Gastrocnemius medialis (tissue), 4 donors: ENCODE results near the gene SPACA7. TPM values are rescaled to one million over a fixed set of nuclear protein-coding genes. Genes with fewer than 3 reads are reported as not detected.

ENCODE experiments used
- ATAC-seq, 2 donors: fragments of 150-250 bp; one replicate each; pipeline ENCODE4 v1.9.1; 2016
- DNase-seq, 2 donors: peaks; one replicate each; pipeline ENCODE4 v3.0.0-alpha.2; 2019
- H3K27ac ChIP-seq, 4 donors: fragments of 200-600 bp; sonication (generic); 1 replicate in 1 of 4; 2 replicates in 3 of 4; pipeline ENCODE4 v1.5.1; 2016 to 2018; ENCODE audit warnings: mild to moderate bottlenecking in 2 of 4, moderate library complexity in 1 of 4
- H3K27me3 ChIP-seq, 3 donors: fragments of 200-600 bp; sonication (generic) in 2 of 3; 1 replicate in 1 of 3; 2 replicates in 2 of 3; pipeline versions ENCODE4 v1.5.1 to v1.6.0; 2016 to 2019; ENCODE audit warnings: mild to moderate bottlenecking in 1 of 3, moderate library complexity in 1 of 3
- H3K36me3 ChIP-seq, 2 donors: fragments of 200-600 bp; sonication (generic) in 1 of 2; one replicate each; pipeline ENCODE4 v1.5.1; 2017 to 2018
- H3K4me1 ChIP-seq, 2 donors: fragments of 200-600 bp; sonication (generic) in 1 of 2; one replicate each; pipeline ENCODE4 v1.5.1; 2016 to 2017; ENCODE audit warnings: mild to moderate bottlenecking in 2 of 2
- H3K4me3 ChIP-seq, 4 donors: fragments of 200-600 bp; sonication (generic) in 3 of 4; 1 replicate in 1 of 4; 2 replicates in 3 of 4; pipeline ENCODE4 v1.5.1; 2016 to 2019; ENCODE audit warnings: mild to moderate bottlenecking in 2 of 4
- H3K9me3 ChIP-seq, 3 donors: fragments of 200-600 bp; sonication (generic) in 2 of 3; 1 replicate in 1 of 3; 2 replicates in 2 of 3; pipeline ENCODE4 v1.5.1; 2016 to 2019
- POLR2A ChIP-seq, 2 donors: fragments of 450-650 bp; IDR thresholded peaks; one replicate each; pipeline ENCODE4 v1.6.1; 2017; ENCODE audit warnings: antibody characterized with exemption in 2 of 2, mild to moderate bottlenecking in 2 of 2, moderate library complexity in 2 of 2
- in situ Hi-C, 4 donors: fragments of 200-750 bp; cut with MboI; loops; one replicate each; pipeline versions ENCODE4 v1.15.0 to v1.8.0; 2017; ENCODE audit warnings: low sequenced_read_pairs in 4 of 4
- intact Hi-C: fragments of 100-400 bp; cut with DNase I; formaldehyde crosslinking; loops from one replicate; pipeline ENCODE4 v1.15.1; 2023; ENCODE audit warnings: low total_unique reads
- total RNA-seq, 4 donors: library from RNA; depleted of rRNA; stranded (reverse); fragments of >200 nt; gene quantifications; one replicate each; pipeline versions ENCODE4 v1.1.0 to v1.2.3, GENCODE V29; 2016
- TF ChIP-seq, protein P1 (sequence below), 5 experiments: fragments of 450-650 bp in 3 of 5; fragments of 200-600 bp in 2 of 5; sonication (generic) in 2 of 5; IDR thresholded peaks in 4 of 5; conservative IDR thresholded peaks in 1 of 5; 1 replicate in 4 of 5; 2 replicates in 1 of 5; pipeline ENCODE4 v1.5.1; 2016 to 2019; ENCODE audit warnings: antibody characterized with exemption in 5 of 5, mild to moderate bottlenecking in 3 of 5, moderate library complexity in 3 of 5

Gene SPACA7
- total RNA-seq, 4 donors from 2014 or later, result not detected

DNA sequence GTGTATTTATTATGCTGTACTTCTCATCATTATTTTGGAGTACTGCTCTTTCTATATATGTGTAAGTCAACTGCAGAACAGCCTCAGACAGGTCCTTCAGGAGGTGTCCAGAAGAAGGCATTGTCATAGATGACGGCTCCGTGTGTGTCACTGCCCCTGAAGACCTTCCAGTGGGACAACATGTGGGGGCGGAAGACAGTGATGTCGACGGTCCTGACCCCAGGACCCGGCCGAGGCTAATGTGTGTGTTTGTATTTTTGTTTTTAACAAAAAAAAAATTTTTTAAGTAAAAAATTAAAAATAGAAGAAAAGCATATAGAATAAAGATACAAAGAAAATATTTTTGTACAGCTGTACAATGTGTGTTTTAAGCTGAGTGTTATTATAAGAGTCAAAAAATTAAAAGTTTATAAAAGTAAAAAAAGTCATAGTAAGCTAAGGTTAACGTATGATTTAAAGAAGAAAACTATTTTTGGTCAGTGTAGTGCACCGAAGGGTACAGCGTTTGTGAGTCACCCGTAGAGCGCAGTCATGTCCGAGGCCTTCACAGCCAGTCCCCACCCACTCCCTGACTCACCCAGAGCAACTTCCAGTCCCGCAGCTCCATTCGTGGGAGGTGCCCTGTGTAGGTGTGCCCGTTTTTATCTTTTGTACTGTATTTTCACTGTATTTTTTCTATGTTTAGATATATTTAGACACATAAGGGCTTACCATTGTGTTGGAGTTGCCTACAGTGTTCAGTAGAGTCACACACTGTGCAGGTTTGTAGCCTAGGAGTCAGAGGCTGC lies 42.2 kb upstream of the SPACA7 start:
- in situ Hi-C loops (no loop called here), intact Hi-C loops (no loop called here)
- Histone ChIP-seq H3K27ac (no peak overlapping the region), H3K9me3 (no peaks in the 10 kb centered on the region), H3K4me1 (no peaks in the 10 kb centered on the region), H3K36me3 (no peaks in the 10 kb centered on the region), H3K27me3 (peaks cover 15 to 27% (median 16%) of the 10 kb centered on the region in 3 donors), H3K4me3 (no peak overlapping the region)
- no peak for DNase-seq
- TF ChIP-seq POLR2A (IDR thresholded peaks at IDR 0.05), result no peak
- TF ChIP-seq, protein P1, sequence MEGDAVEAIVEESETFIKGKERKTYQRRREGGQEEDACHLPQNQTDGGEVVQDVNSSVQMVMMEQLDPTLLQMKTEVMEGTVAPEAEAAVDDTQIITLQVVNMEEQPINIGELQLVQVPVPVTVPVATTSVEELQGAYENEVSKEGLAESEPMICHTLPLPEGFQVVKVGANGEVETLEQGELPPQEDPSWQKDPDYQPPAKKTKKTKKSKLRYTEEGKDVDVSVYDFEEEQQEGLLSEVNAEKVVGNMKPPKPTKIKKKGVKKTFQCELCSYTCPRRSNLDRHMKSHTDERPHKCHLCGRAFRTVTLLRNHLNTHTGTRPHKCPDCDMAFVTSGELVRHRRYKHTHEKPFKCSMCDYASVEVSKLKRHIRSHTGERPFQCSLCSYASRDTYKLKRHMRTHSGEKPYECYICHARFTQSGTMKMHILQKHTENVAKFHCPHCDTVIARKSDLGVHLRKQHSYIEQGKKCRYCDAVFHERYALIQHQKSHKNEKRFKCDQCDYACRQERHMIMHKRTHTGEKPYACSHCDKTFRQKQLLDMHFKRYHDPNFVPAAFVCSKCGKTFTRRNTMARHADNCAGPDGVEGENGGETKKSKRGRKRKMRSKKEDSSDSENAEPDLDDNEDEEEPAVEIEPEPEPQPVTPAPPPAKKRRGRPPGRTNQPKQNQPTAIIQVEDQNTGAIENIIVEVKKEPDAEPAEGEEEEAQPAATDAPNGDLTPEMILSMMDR (IDR thresholded peaks at IDR 0.05 in 4 of 5, conservative IDR thresholded peaks at IDR 0.05 in 1 of 5), result no peak
- ATAC-seq, result no peak

DNA sequence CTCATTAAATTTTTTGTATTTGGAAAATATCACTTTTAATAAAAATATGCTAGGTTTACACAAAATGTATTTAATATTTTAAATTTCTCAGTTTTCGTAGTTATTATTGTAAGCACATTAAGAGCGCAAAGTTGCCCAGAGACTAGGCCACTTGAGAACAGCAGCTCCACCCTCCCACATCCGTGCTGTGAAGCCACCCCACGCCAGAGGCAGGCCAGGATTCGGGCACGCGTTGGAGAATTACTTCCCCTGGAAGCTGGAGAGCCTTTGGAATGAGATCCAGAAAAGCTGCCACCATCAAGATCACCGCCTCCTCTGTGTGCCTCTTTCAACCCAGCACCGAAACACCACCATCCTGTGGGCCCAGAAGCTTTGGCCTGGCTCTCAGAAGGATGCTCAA lies 41.0 kb upstream of the SPACA7 start:
- Histone ChIP-seq H3K36me3 (no peaks in the 10 kb centered on the region), H3K27ac (no peak overlapping the region), H3K27me3 (peaks cover 15 to 27% (median 16%) of the 10 kb centered on the region in 3 donors), H3K9me3 (no peaks in the 10 kb centered on the region), H3K4me3 (no peak overlapping the region), H3K4me1 (no peaks in the 10 kb centered on the region)
- ATAC-seq (no peak), DNase-seq (no peak)
- in situ Hi-C loops, result no loop called here
- TF ChIP-seq, protein P1 (IDR thresholded peaks at IDR 0.05 in 4 of 5, conservative IDR thresholded peaks at IDR 0.05 in 1 of 5), result no peak
- TF ChIP-seq POLR2A (IDR thresholded peaks at IDR 0.05), result no peak
- intact Hi-C loops, result no loop called here

DNA sequence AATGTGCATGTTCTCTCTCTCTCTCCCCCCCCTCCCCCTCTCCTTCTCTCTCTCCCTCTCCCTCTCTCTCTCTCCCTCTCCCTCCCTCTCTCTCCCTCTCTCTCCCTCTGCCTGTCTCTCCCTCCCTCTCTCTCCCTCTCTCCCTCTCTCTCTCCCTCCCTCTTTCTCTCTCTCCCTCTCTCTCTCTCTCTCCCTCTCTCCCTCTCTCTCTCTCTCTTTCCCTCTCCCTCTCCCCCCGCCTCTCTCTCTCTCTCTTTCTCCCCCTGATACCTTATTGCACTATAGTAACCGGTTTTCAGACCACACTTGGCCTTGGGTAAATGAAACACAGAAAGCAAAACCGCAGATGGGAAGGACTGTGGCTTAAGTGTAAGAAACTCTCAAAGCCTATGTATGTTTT lies 34.7 kb upstream of the SPACA7 start:
- no peak for ATAC-seq
- in situ Hi-C loops, result no loop called here
- H3K4me1 ChIP-seq, result no peaks in the 10 kb centered on the region
- H3K4me3 ChIP-seq, result no peak overlapping the region
- no peaks in the 10 kb centered on the region for H3K36me3 ChIP-seq
- peaks cover 16 to 22% (median 16%) of the 10 kb centered on the region in 3 donors for H3K27me3 ChIP-seq
- no peak overlapping the region for H3K27ac ChIP-seq
- no peak for DNase-seq
- no peak for TF ChIP-seq POLR2A (IDR thresholded peaks at IDR 0.05)
- intact Hi-C loops, result loop anchor here (10.0 kb wide), 1 partner anchor 787 kb away; no protein-coding TSS in a partner anchor
- H3K9me3 ChIP-seq, result no peaks in the 10 kb centered on the region

DNA sequence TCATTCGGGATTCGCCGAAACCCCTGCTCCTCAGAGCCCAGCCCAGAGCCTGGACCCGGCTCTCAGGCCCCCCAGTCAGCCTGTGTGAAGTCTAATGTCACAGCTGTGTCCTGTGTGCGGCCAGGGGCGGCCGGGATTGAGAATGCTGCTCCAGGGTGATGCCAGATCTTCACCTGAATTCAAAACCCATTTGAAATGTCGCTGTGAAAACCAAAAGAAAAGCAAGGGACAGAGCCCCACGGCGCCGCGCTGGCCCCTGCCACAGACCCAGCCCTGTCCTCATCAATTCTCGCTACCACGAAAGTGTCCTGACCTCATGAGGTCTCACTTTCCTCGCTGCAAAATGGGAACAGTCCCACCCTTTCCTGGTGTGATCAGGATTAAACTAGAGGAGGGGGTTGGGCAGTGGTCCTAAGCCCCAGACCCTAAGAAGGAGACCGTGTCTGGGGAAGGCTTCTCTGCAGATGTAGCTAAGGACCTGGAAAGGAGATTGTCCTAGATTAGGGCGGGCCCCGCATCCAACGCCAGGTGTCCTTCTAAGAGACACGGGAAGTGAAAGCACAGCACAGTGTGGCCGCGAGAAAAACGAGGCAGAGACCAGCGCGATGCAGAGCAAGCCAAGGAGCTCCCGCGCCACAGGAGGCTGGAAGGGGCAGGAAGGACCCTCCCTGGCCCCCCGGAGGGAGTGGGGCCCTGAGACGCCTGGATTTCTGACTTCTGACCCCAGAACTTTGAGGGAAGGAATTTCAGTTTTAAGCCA lies 34.0 kb upstream of the SPACA7 start:
- intact Hi-C loops (loop anchor here (10.0 kb wide), 1 partner anchor 787 kb away; no protein-coding TSS in a partner anchor), in situ Hi-C loops (no loop called here)

More for the DNA sequence above, 34.0 kb upstream of the SPACA7 start:
- no peak overlapping the region for H3K27ac ChIP-seq
- TF ChIP-seq, protein P1 (IDR thresholded peaks at IDR 0.05 in 4 of 5, conservative IDR thresholded peaks at IDR 0.05 in 1 of 5), result no peak
- no peak for TF ChIP-seq POLR2A (IDR thresholded peaks at IDR 0.05)
- ATAC-seq, result no peak
- no peak for DNase-seq
- H3K36me3 ChIP-seq, result no peaks in the 10 kb centered on the region
- no peaks in the 10 kb centered on the region for H3K9me3 ChIP-seq
- H3K4me1 ChIP-seq, result no peaks in the 10 kb centered on the region
- peaks cover 16 to 24% (median 23%) of the 10 kb centered on the region in 3 donors for H3K27me3 ChIP-seq
- H3K4me3 ChIP-seq, result no peak overlapping the region
